HEK293 (cell line): ENCODE measurements around the gene MBNL2.

Experiments used
- CTCF ChIA-PET: fragments of 350-600 bp; formaldehyde crosslinking; extraction: SDS; loops from one replicate; lab custom pipeline; 2021; ENCODE audit warnings: antibody characterized with exemption; lab: Yijun Ruan, JAX
- POLR2A ChIA-PET: fragments of 300-600 bp; formaldehyde crosslinking; extraction: SDS; loops from one replicate; lab custom pipeline; 2020; ENCODE audit warnings: antibody characterized with exemption, inconsistent platforms; lab: Yijun Ruan, JAX
- H3K27ac ChIP-seq: fragments of 200-500 bp; sonication (Bioruptor generic); 2 replicates; pipeline ENCODE4 v1.5.1; 2014; ENCODE audit warnings: low read depth, low read length, control low read depth, inconsistent platforms; ENCODE audit errors: extremely low read depth
- H3K36me3 ChIP-seq, 2 experiments: fragments of 200-500 bp in 1 of 2; sonication (Bioruptor generic) in 1 of 2; 1 replicate in 1 of 2; 2 replicates in 1 of 2; pipeline ENCODE4 v1.5.1; 2014 to 2017; ENCODE audit warnings: inconsistent platforms in 2 of 2, low read length in 2 of 2; ENCODE audit not compliant: control insufficient read depth in 2 of 2, insufficient read depth in 1 of 2
- H3K4me1 ChIP-seq: fragments of 200-500 bp; sonication (Bioruptor generic); 2 replicates; pipeline ENCODE4 v1.5.1; 2014; ENCODE audit warnings: mild to moderate bottlenecking, low read length, inconsistent platforms; ENCODE audit not compliant: control insufficient read depth, insufficient read depth
- H3K4me3 ChIP-seq: 2 replicates; pipeline ENCODE4 v1.5.1; 2011; ENCODE audit warnings: low read depth, mild to moderate bottlenecking, control low read depth, low read length, moderate library complexity
- H3K9me3 ChIP-seq: fragments of 200-500 bp; sonication (Bioruptor generic); 2 replicates; pipeline ENCODE4 v1.5.1; 2014; ENCODE audit warnings: low read depth, low read length, inconsistent platforms; ENCODE audit not compliant: control insufficient read depth, insufficient read depth
- BCL6B ChIP-seq: fragments of 450-650 bp; formaldehyde crosslinking; IDR thresholded peaks from 2 replicates; pipeline ENCODE4 v1.5.1; 2017; ENCODE audit warnings: missing biosample characterization, missing genetic modification characterization
- GLIS2 ChIP-seq: fragments of 450-650 bp; formaldehyde crosslinking; IDR thresholded peaks from 2 replicates; pipeline ENCODE4 v1.5.1; 2016; ENCODE audit warnings: missing biosample characterization, missing genetic modification characterization
- KLF1 ChIP-seq: fragments of 450-650 bp; formaldehyde crosslinking; IDR thresholded peaks from 2 replicates; pipeline ENCODE4 v1.5.1; 2016; ENCODE audit warnings: missing biosample characterization, missing genetic modification characterization
- ZBTB6 ChIP-seq: fragments of 450-650 bp; formaldehyde crosslinking; IDR thresholded peaks from 2 replicates; pipeline ENCODE4 v1.5.1; 2017; ENCODE audit warnings: missing biosample characterization, missing genetic modification characterization
- ZBTB8A ChIP-seq: fragments of 450-650 bp; formaldehyde crosslinking; IDR thresholded peaks from 2 replicates; pipeline ENCODE4 v1.5.1; 2016; ENCODE audit warnings: missing biosample characterization, missing genetic modification characterization
- ZNF16 ChIP-seq: fragments of 450-650 bp; formaldehyde crosslinking; IDR thresholded peaks from 2 replicates; pipeline ENCODE4 v1.5.1; 2016; ENCODE audit warnings: low read depth, missing biosample characterization, missing genetic modification characterization
- ZNF19 ChIP-seq: fragments of 450-650 bp; formaldehyde crosslinking; IDR thresholded peaks from 2 replicates; pipeline ENCODE4; 2016; ENCODE audit warnings: missing biosample characterization, missing genetic modification characterization, low read depth
- ZNF350 ChIP-seq: fragments of 450-650 bp; formaldehyde crosslinking; IDR thresholded peaks from 2 replicates; pipeline ENCODE4 v1.5.0; 2017; ENCODE audit warnings: missing biosample characterization, mild to moderate bottlenecking, missing genetic modification characterization
- ZNF404 ChIP-seq: fragments of 450-650 bp; formaldehyde crosslinking; IDR thresholded peaks from 2 replicates; pipeline ENCODE4 v1.5.1; 2017; ENCODE audit warnings: missing biosample characterization, missing genetic modification characterization
- ZNF623 ChIP-seq: fragments of 450-650 bp; formaldehyde crosslinking; IDR thresholded peaks from 2 replicates; pipeline ENCODE4 v1.5.1; 2016; ENCODE audit warnings: missing biosample characterization, missing genetic modification characterization
- ZNF677 ChIP-seq: fragments of 450-650 bp; IDR thresholded peaks from 2 replicates; pipeline ENCODE4 v1.5.0; 2018; ENCODE audit warnings: missing biosample characterization, mild to moderate bottlenecking, missing genetic modification characterization, moderate library complexity
- ZNF707 ChIP-seq: fragments of 450-650 bp; formaldehyde crosslinking; IDR thresholded peaks from 2 replicates; pipeline ENCODE4 v1.5.1; 2016; ENCODE audit warnings: missing biosample characterization, missing genetic modification characterization
- ZSCAN16 ChIP-seq: fragments of 450-650 bp; formaldehyde crosslinking; IDR thresholded peaks from 2 replicates; pipeline ENCODE4 v1.5.1; 2016; ENCODE audit warnings: missing biosample characterization, missing genetic modification characterization
- ZSCAN30 ChIP-seq: fragments of 450-650 bp; IDR thresholded peaks from 2 replicates; pipeline ENCODE4 v1.5.1; 2018; ENCODE audit warnings: missing biosample characterization, mild to moderate bottlenecking, missing genetic modification characterization, moderate library complexity
- TF ChIP-seq, protein P1 (sequence below): fragments of 450-650 bp; formaldehyde crosslinking; IDR thresholded peaks from 2 replicates; pipeline ENCODE4 v1.5.1; 2016; ENCODE audit warnings: missing biosample characterization, missing genetic modification characterization
- TF ChIP-seq, protein P2 (sequence below): fragments of 450-650 bp; formaldehyde crosslinking; IDR thresholded peaks from 2 replicates; pipeline ENCODE4 v1.5.0; 2017; ENCODE audit warnings: missing biosample characterization, missing genetic modification characterization, borderline replicate concordance
- TF ChIP-seq, protein P3 (sequence below): fragments of 450-650 bp; formaldehyde crosslinking; IDR thresholded peaks from 2 replicates; pipeline ENCODE4 v1.5.1; 2016; ENCODE audit warnings: missing biosample characterization, missing genetic modification characterization
- TF ChIP-seq, protein P4 (sequence below): fragments of 450-650 bp; formaldehyde crosslinking; IDR thresholded peaks from 2 replicates; pipeline ENCODE4 v1.5.1; 2016; ENCODE audit warnings: missing biosample characterization, missing genetic modification characterization

Gene MBNL2

DNA sequence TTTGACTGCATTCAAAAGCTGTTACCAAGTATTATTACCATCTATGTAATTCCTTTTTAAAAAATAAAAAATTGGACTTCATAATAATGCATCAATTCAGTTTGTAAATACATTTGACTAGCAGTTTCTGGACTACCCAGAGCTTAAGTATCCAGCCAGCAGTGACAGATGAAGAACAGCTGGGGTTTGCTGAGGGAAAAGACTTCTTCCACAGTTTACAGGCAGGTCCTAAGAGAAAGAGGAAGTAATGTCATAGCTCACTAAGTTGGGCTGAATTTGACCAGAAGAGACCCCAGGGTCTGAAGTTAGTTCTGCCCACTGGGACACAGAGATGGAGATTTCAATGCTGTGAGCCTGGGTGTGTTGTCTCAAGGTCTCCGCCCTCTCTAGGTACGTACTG is 96.4 kb downstream of the MBNL2 start:
- Histone ChIP-seq H3K27ac (no peak overlapping the region), H3K4me1 (no peaks in the 10 kb centered on the region)
- TF ChIP-seq, protein P1, sequence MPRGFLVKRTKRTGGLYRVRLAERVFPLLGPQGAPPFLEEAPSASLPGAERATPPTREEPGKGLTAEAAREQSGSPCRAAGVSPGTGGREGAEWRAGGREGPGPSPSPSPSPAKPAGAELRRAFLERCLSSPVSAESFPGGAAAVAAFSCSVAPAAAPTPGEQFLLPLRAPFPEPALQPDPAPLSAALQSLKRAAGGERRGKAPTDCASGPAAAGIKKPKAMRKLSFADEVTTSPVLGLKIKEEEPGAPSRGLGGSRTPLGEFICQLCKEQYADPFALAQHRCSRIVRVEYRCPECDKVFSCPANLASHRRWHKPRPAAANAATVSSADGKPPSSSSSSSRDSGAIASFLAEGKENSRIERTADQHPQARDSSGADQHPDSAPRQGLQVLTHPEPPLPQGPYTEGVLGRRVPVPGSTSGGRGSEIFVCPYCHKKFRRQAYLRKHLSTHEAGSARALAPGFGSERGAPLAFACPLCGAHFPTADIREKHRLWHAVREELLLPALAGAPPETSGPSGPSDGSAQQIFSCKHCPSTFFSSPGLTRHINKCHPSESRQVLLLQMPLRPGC (tag by site-specific recombination), result no peak
- TF ChIP-seq KLF1 (tag by site-specific recombination), result no peak
- TF ChIP-seq GLIS2, result no peak
- TF ChIP-seq ZNF350 (tag by site-specific recombination), result no peak
- TF ChIP-seq ZBTB8A (tag by site-specific recombination), result no peak
- no peak for TF ChIP-seq ZNF623 (tag by site-specific recombination)
- no peak for TF ChIP-seq ZNF404 (tag by site-specific recombination)
- no peak for TF ChIP-seq ZNF677 (tag by site-specific recombination)
- no peak for TF ChIP-seq ZSCAN16 (tag by site-specific recombination)
- TF ChIP-seq, protein P2, sequence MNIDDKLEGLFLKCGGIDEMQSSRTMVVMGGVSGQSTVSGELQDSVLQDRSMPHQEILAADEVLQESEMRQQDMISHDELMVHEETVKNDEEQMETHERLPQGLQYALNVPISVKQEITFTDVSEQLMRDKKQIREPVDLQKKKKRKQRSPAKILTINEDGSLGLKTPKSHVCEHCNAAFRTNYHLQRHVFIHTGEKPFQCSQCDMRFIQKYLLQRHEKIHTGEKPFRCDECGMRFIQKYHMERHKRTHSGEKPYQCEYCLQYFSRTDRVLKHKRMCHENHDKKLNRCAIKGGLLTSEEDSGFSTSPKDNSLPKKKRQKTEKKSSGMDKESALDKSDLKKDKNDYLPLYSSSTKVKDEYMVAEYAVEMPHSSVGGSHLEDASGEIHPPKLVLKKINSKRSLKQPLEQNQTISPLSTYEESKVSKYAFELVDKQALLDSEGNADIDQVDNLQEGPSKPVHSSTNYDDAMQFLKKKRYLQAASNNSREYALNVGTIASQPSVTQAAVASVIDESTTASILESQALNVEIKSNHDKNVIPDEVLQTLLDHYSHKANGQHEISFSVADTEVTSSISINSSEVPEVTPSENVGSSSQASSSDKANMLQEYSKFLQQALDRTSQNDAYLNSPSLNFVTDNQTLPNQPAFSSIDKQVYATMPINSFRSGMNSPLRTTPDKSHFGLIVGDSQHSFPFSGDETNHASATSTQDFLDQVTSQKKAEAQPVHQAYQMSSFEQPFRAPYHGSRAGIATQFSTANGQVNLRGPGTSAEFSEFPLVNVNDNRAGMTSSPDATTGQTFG (tag by site-specific recombination), result no peak
- TF ChIP-seq, protein P3, sequence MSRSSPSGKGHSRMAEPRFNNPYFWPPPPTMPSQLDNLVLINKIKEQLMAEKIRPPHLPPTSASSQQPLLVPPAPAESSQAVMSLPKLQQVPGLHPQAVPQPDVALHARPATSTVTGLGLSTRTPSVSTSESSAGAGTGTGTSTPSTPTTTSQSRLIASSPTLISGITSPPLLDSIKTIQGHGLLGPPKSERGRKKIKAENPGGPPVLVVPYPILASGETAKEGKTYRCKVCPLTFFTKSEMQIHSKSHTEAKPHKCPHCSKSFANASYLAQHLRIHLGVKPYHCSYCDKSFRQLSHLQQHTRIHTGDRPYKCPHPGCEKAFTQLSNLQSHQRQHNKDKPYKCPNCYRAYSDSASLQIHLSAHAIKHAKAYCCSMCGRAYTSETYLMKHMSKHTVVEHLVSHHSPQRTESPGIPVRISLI (tag by site-specific recombination), result no peak
- TF ChIP-seq, protein P4, sequence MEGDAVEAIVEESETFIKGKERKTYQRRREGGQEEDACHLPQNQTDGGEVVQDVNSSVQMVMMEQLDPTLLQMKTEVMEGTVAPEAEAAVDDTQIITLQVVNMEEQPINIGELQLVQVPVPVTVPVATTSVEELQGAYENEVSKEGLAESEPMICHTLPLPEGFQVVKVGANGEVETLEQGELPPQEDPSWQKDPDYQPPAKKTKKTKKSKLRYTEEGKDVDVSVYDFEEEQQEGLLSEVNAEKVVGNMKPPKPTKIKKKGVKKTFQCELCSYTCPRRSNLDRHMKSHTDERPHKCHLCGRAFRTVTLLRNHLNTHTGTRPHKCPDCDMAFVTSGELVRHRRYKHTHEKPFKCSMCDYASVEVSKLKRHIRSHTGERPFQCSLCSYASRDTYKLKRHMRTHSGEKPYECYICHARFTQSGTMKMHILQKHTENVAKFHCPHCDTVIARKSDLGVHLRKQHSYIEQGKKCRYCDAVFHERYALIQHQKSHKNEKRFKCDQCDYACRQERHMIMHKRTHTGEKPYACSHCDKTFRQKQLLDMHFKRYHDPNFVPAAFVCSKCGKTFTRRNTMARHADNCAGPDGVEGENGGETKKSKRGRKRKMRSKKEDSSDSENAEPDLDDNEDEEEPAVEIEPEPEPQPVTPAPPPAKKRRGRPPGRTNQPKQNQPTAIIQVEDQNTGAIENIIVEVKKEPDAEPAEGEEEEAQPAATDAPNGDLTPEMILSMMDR (tag by site-specific recombination), result no peak
- no peak for TF ChIP-seq BCL6B (tag by site-specific recombination)
- TF ChIP-seq ZBTB6 (tag by site-specific recombination), result no peak
- no peak for TF ChIP-seq ZNF16 (tag by site-specific recombination)
- TF ChIP-seq ZNF707, result no peak
- TF ChIP-seq ZNF19 (tag by site-specific recombination), result no peak
- TF ChIP-seq ZSCAN30 (tag by site-specific recombination), result no peak
- TF ChIP-seq, all 188 proteins: peak for 0
- ChIA-PET POLR2A (no interaction called here), CTCF (interaction anchor here (0.5 kb wide), 1 partner anchor 26 kb away, joined by 4 read pairs; no protein-coding TSS in a partner anchor)
- Histone ChIP-seq H3K4me3 (no peak overlapping the region), H3K36me3 (no peaks in the 10 kb centered on the region), H3K9me3 (no peaks in the 10 kb centered on the region)
